Aorta (tissue), 5 donors: ENCODE measurements around the gene SARNP. TPM values are rescaled to one million over a fixed set of nuclear protein-coding genes. Genes with fewer than 3 reads are reported as not detected.
"Not testable (repeated sequence)": the region's sequence is repeated elsewhere in the genome, so short reads cannot be mapped to it uniquely, and the experiment has no call there.

Experiments used
- ATAC-seq: fragments of 200-7000 bp; cut with Tn5 transposase; one replicate; pipeline ENCODE4 v1.9.1; 2022; ENCODE audit warnings: moderate library complexity; ENCODE audit not compliant: low FRiP score
- DNase-seq, 2 donors: peaks; one replicate each; pipeline ENCODE4 v3.0.0-alpha.2; 2020
- H3K27ac ChIP-seq, 2 donors: one replicate each; pipeline ENCODE4 v1.5.1; 2013; ENCODE audit warnings: low read length in 2 of 2, mild to moderate bottlenecking in 2 of 2, moderate library complexity in 2 of 2, control low read depth in 1 of 2, inconsistent platforms in 1 of 2, low read depth in 1 of 2
- H3K27me3 ChIP-seq, 2 donors: one replicate each; pipeline ENCODE4 v1.6.1; 2013; ENCODE audit warnings: control low read depth in 1 of 2, low read length in 1 of 2, mild to moderate bottlenecking in 1 of 2, moderate library complexity in 1 of 2; ENCODE audit not compliant: insufficient read depth in 2 of 2, control insufficient read depth in 1 of 2
- H3K36me3 ChIP-seq, 2 donors: one replicate each; pipeline ENCODE4 v1.6.1; 2013; ENCODE audit warnings: control low read depth in 1 of 2, low read length in 1 of 2, mild to moderate bottlenecking in 1 of 2; ENCODE audit not compliant: insufficient read depth in 2 of 2, control insufficient read depth in 1 of 2
- H3K4me1 ChIP-seq, 2 donors: one replicate each; pipeline ENCODE4 v1.6.1; 2013; ENCODE audit warnings: low read length in 2 of 2, control low read depth in 1 of 2, mild to moderate bottlenecking in 1 of 2, moderate library complexity in 1 of 2; ENCODE audit not compliant: insufficient read depth in 2 of 2, control insufficient read depth in 1 of 2
- H3K4me3 ChIP-seq, 2 donors: one replicate each; pipeline ENCODE4 v1.5.1; 2013; ENCODE audit warnings: low read length in 2 of 2, control low read depth in 1 of 2, mild to moderate bottlenecking in 1 of 2
- H3K9me3 ChIP-seq: one replicate; pipeline ENCODE4 v1.6.1; 2013; ENCODE audit warnings: mild to moderate bottlenecking, low read length; ENCODE audit not compliant: control insufficient read depth
- WGBS, 2 donors: extraction: QIAGEN DNeasy Blood & Tissue Kit; methylation state at CpG; one replicate each; pipeline ENCODE4 v1.1.7; 2013; 5-methylcytosine and 5-hydroxymethylcytosine counted together
- intact Hi-C, 2 donors: fragments of 100-400 bp; cut with DNase I; formaldehyde crosslinking; loops; one replicate each; pipeline versions ENCODE4 v1.14.2 to v1.15.0; 2022
- long read RNA-seq, 2 donors: library from polyadenylated mRNA; unstranded; transcript quantifications; one replicate each; pipeline ENCODE4 v2.0.0, GENCODE V29; 2020 to 2021
- polyA plus RNA-seq, 2 donors: library from polyadenylated mRNA; stranded (reverse); fragments of 200-250 nt; gene quantifications; one replicate each; pipeline ENCODE4 v1.2.3, GENCODE V29; 2013
- total RNA-seq, 2 donors: library from RNA; stranded (reverse); fragmentation: NEBNext Ultra II Directional; extraction: Animal tissue kit (Norgen Biotek cat#: 25700); gene quantifications; one replicate each; pipeline ENCODE4 v1.2.1, GENCODE V29; 2021
- donor health status: healthy with polysubstance abuse.
- donor health status: Bipolar disorder and iron deficiency.
- donor health status: DM: no; HTN: no; CAD: no.
- donor health status: DM: no; HTN: no; CAD: no.
- donor health status: DM: yes; HTN: yes; CAD: no.

Gene SARNP, protein sequence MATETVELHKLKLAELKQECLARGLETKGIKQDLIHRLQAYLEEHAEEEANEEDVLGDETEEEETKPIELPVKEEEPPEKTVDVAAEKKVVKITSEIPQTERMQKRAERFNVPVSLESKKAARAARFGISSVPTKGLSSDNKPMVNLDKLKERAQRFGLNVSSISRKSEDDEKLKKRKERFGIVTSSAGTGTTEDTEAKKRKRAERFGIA
- total RNA-seq (10 to 100 TPM; 48.3 to 51.8 TPM), polyA plus RNA-seq (100 to 1,000 TPM in 1 of 2 donors, 10 to 100 TPM in 1; 88.9 to 123 TPM)
- long read RNA-seq, donor 1, transcript SARNP-201 (11 exons, 926 nt): major isoform, 13 of 17 reads
- long read RNA-seq, donor 1, partial matches to known transcripts: 0 of 17 reads
- long read RNA-seq, donor 1, other reads (novel, unspliced or antisense): 2 of 17 reads
- long read RNA-seq, donor 2, transcript SARNP-201 (11 exons, 926 nt): major isoform, 10 of 19 reads
- long read RNA-seq, donor 2, partial matches to known transcripts: 2 of 19 reads
- long read RNA-seq, donor 2, other reads (novel, unspliced or antisense): 3 of 19 reads

DNA sequence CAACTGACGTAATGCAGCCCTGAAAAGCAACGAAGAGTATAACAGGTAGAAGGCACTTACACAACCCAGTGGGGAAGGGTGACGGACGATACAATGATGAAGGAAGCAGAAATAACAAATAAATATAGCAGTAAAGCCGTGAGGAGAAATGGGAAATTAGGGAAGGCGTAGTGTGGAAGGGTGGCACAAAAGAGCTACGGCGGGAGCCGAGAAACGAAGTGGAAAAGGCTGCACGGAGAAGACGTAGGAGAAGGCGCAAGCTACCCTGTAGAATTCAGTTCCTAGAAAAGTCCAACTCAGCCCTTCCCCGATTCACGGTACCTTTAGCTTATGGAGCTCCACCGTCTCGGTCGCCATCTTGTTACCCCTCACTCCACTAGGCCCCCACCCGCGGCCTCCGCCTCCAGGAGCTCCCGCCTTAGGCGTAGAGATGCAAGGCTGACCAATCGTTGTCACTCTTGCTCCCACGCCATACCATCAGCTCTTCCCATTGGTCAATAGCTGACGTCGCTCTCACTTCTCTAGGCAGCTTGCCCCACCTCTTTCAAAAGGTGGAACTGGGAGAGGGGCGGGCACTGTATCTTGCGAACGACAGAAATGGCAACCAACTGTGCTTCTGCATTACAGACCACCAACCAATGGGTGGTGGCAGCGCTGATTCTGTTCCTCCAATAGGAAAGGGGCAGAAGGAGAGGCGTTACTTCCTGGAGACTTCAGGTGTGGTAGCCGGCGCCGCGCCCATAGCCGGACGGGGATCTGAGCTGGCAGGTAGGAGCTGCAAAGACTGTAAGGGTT, at the start of gene SARNP, which contains the start of gene ORMDL2:
Gene SARNP (minus strand): TSS at position 380 of the 795 bp plus-strand sequence. CDS start 23 bp downstream, at position 357.
Gene ORMDL2 (plus strand): TSS at position 697 of the 795 bp plus-strand sequence. CDS start 959 bp downstream, outside the sequence.
- Histone ChIP-seq H3K36me3 (peaks cover 4 to 11% of the 10 kb centered on the region in 2 donors), H3K27me3 (no peaks in the 10 kb centered on the region), H3K27ac (peak within 1 kb of the TSS; percentile 11 to 62), H3K4me1 (no peaks in the 10 kb centered on the region), H3K9me3 (no peaks in the 10 kb centered on the region), H3K4me3 (peak within 1 kb of the TSS; percentile 83 to 92)
- WGBS, 2 donors: 0% methylated on average over 37 to 38 of the region's 38 CpGs
- DNase-seq: peak; percentile 96 to 98
- intact Hi-C loops: no loop called here
- peak; percentile 99 for ATAC-seq

GRCh38 chr12:55866454-55867004, 49.0 kb upstream of the SARNP start:
- H3K4me3 ChIP-seq, intact Hi-C loops, H3K9me3 ChIP-seq, DNase-seq, ATAC-seq, H3K27me3 ChIP-seq, H3K4me1 ChIP-seq, H3K27ac ChIP-seq, H3K36me3 ChIP-seq: not testable (repeated sequence)
- 98% methylated on average over 3 of the region's 3 CpGs for WGBS, 2 donors

GRCh38 chr12:55865327-55865726, 47.8 kb upstream of the SARNP start:
- no peak for DNase-seq
- WGBS, 2 donors: 87 to 92% methylated on average over 2 of the region's 2 CpGs
- no peak for ATAC-seq
- Histone ChIP-seq H3K4me1 (no peaks in the 10 kb centered on the region), H3K27me3 (no peaks in the 10 kb centered on the region), H3K36me3 (no peaks in the 10 kb centered on the region), H3K27ac (no peak overlapping the region), H3K4me3 (no peak overlapping the region), H3K9me3 (no peaks in the 10 kb centered on the region)
- intact Hi-C loops: no loop called here

DNA sequence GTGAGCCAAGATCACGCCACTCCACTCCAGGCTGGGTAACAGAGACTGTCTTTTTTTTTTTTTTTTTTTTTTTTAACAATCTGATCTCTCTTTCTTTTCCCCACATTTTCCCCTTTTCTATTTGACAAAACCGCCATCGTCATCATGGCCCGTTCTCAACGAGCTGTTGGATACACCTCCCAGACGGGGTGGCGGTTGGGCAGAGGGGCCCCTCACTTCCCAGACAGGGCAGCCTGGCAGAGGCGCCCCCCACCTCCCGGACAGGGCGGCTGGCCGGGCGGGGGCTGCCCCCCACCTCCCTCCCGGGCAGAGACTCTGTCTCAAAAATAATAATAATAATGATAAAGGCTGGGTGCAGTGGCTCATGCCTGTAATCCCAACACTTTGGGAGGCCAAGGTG, 45.4 kb upstream of the SARNP start:
- H3K27ac ChIP-seq, H3K36me3 ChIP-seq, DNase-seq, H3K4me1 ChIP-seq, H3K4me3 ChIP-seq, intact Hi-C loops, ATAC-seq, H3K27me3 ChIP-seq, H3K9me3 ChIP-seq: not testable (repeated sequence)
- 93 to 97% methylated on average over 13 of the region's 13 CpGs for WGBS, 2 donors

GRCh38 chr12:55862286-55862685, 44.8 kb upstream of the SARNP start:
- DNase-seq (no peak), ATAC-seq (no peak)
- intact Hi-C loops: no loop called here
- Histone ChIP-seq H3K36me3 (no peaks in the 10 kb centered on the region), H3K27ac (no peak overlapping the region), H3K4me1 (no peaks in the 10 kb centered on the region), H3K4me3 (no peak overlapping the region), H3K27me3 (no peaks in the 10 kb centered on the region), H3K9me3 (no peaks in the 10 kb centered on the region)

DNA sequence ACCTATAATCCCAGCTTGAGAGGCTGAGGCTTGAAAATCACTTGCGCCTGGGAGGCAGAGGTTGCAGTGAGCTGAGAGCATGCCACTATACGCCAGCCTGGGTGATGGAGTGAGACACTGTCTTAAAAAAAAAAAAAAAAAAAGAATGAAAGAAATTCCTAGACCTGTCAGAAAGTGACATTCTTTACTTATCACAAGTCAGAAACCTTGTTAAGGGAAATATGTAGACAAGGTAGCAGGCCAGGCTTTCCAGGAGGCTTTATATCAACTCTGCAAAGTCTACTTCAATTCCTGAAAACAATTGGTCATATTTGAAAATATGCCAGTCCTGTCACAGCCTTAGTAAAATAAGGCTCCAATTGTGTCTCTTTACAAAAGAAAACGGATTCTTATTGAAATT, 44.3 kb upstream of the SARNP start:
- intact Hi-C loops: no loop called here
- WGBS, 2 donors: 50 to 51% methylated on average over 3 of the region's 3 CpGs
- H3K27me3 ChIP-seq: no peaks in the 10 kb centered on the region
- no peak overlapping the region for H3K27ac ChIP-seq
- H3K4me3 ChIP-seq: no peak overlapping the region
- DNase-seq (no peak), ATAC-seq (no peak)
- no peaks in the 10 kb centered on the region for H3K9me3 ChIP-seq
- no peaks in the 10 kb centered on the region for H3K36me3 ChIP-seq
- H3K4me1 ChIP-seq: no peaks in the 10 kb centered on the region

DNA sequence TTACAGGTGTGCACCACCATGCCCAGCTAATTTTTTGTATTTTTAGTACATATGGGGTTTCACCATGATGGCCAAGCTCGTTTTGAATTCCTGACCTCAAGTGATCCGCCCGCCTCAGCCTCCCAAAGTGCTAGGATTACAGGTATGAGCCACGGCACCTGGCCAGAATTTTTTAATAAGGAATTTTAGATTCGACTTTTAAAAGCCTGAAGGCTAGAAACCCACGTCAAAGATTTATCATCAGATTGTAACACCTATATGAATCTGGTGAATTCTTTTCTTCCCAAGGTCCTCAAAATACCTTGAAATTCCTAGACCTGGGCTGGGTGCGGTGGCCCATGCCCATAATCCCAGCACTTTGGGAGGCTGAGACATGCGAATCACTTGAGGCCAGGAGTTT, 43.9 kb upstream of the SARNP start:
- no peaks in the 10 kb centered on the region for H3K4me1 ChIP-seq
- H3K9me3 ChIP-seq: no peaks in the 10 kb centered on the region
- H3K27me3 ChIP-seq: no peaks in the 10 kb centered on the region
- WGBS, 2 donors: 93 to 95% methylated on average over 8 of the region's 8 CpGs
- DNase-seq (peak in 1 of 2 donors; percentile 19), ATAC-seq (no peak)
- no peak overlapping the region for H3K4me3 ChIP-seq
- H3K27ac ChIP-seq: no peak overlapping the region
- intact Hi-C loops: no loop called here
- H3K36me3 ChIP-seq: no peaks in the 10 kb centered on the region

- Histone ChIP-seq H3K9me3 (no peaks in the 10 kb centered on the region), H3K36me3 (no peaks in the 10 kb centered on the region), H3K27me3 (no peaks in the 10 kb centered on the region), H3K4me1 (peaks cover 0 to 2% of the 10 kb centered on the region in 2 donors), H3K4me3 (no peak overlapping the region), H3K27ac (no peak overlapping the region)
- ATAC-seq (no peak), DNase-seq (no peak)
- WGBS, 2 donors: 54 to 64% methylated on average over 1 of the region's 1 CpG
- intact Hi-C loops: no loop called here
These were observed 35.2 kb upstream of the SARNP start for GRCh38 chr12:55852740-55853139.
